HepG2 (cell line): ENCODE measurements around the gene CREG2.

ENCODE experiments used
- AFF4 ChIP-seq: sonication (generic); formaldehyde crosslinking; IDR thresholded peaks from 2 replicates; pipeline ENCODE4 v1.4.0; 2020; ENCODE audit warnings: missing genetic modification reagents
- ARNTL ChIP-seq: sonication (generic); formaldehyde crosslinking; IDR thresholded peaks from 2 replicates; pipeline ENCODE4 v1.4.0; 2020; ENCODE audit warnings: mild to moderate bottlenecking, missing genetic modification reagents
- CTCF ChIP-seq: sonication (generic); formaldehyde crosslinking; IDR thresholded peaks from 2 replicates; pipeline ENCODE4 v1.5.0; 2020; ENCODE audit warnings: mild to moderate bottlenecking, missing genetic modification reagents, moderate library complexity
- DMTF1 ChIP-seq: sonication (generic); formaldehyde crosslinking; IDR thresholded peaks from 2 replicates; pipeline ENCODE4 v1.4.0; 2020; ENCODE audit warnings: mild to moderate bottlenecking, missing genetic modification reagents
- EZH2 ChIP-seq: conservative IDR thresholded peaks from 2 replicates; pipeline ENCODE4 v1.6.1; 2012; ENCODE audit warnings: mild to moderate bottlenecking, low read depth, low read length, moderate library complexity
- POLR2A ChIP-seq, 2 experiments: IDR thresholded peaks; 2 replicates each; pipeline ENCODE4 v1.6.1; 2011; ENCODE audit warnings: low read depth in 2 of 2, low read length in 2 of 2, mild to moderate bottlenecking in 1 of 2, moderate library complexity in 1 of 2; ENCODE audit not compliant: insufficient read depth in 1 of 2
- RORA ChIP-seq: sonication (generic); formaldehyde crosslinking; IDR thresholded peaks from 2 replicates; pipeline ENCODE4 v1.5.0; 2020; ENCODE audit warnings: mild to moderate bottlenecking, missing genetic modification reagents, moderate library complexity
- TCF12 ChIP-seq, 2 experiments: fragments of 450-650 bp in 1 of 2; sonication (generic) in 1 of 2; formaldehyde crosslinking in 1 of 2; IDR thresholded peaks; 2 replicates each; pipeline versions ENCODE4 v1.6.1 to v1.8.0; 2017 to 2022; ENCODE audit warnings: antibody characterized with exemption in 1 of 2, mild to moderate bottlenecking in 1 of 2, missing genetic modification reagents in 1 of 2, moderate library complexity in 1 of 2
- ZFAT ChIP-seq: sonication (generic); formaldehyde crosslinking; conservative IDR thresholded peaks from 2 replicates; pipeline ENCODE4 v1.8.1; 2023; ENCODE audit warnings: missing genetic modification reagents, inconsistent platforms
- ZNF34 ChIP-seq: sonication (generic); formaldehyde crosslinking; IDR thresholded peaks from 2 replicates; pipeline ENCODE4 v1.4.0; 2020; ENCODE audit warnings: mild to moderate bottlenecking, missing genetic modification reagents, borderline replicate concordance
- ZNF451 ChIP-seq: sonication (generic); formaldehyde crosslinking; IDR thresholded peaks from 2 replicates; pipeline ENCODE4 v1.5.0; 2020; ENCODE audit warnings: mild to moderate bottlenecking, missing genetic modification reagents
- ZNF740 ChIP-seq: sonication (generic); formaldehyde crosslinking; IDR thresholded peaks from 2 replicates; pipeline ENCODE4 v1.4.0; 2020; ENCODE audit warnings: missing genetic modification reagents
- ZSCAN21 ChIP-seq: sonication (generic); formaldehyde crosslinking; IDR thresholded peaks from 2 replicates; pipeline ENCODE4 v1.8.0; 2022; ENCODE audit warnings: mild to moderate bottlenecking, missing genetic modification reagents, moderate library complexity, borderline replicate concordance

- TF ChIP-seq ZFAT (CRISPR knock-in tag) (no peak), TCF12 (IDR thresholded peaks at IDR 0.05) (no peak), TCF12 (CRISPR knock-in tag; IDR thresholded peaks at IDR 0.05) (no peak), ZNF451 (CRISPR knock-in tag) (no peak), ZNF34 (CRISPR knock-in tag) (no peak), RORA (no peak), ZSCAN21 (CRISPR knock-in tag) (peak; percentile 36; the same call in 1 of the 2 replicates), DMTF1 (CRISPR knock-in tag) (no peak), EZH2 (0 out of 2 replicates have a peak, but pooled peaks have one; percentile 53), ARNTL (CRISPR knock-in tag) (no peak), CTCF (CRISPR knock-in tag) (no peak), AFF4 (CRISPR knock-in tag) (no peak), POLR2A (IDR thresholded peaks at IDR 0.05; ENCODE audit: insufficient read depth in 1 of 2, low read depth in 2 of 2, low read length in 2 of 2) (no peak), ZNF740 (CRISPR knock-in tag) (no peak)
Observed at GRCh38 chr2:101386599-101387150, 628 bp downstream of the CREG2 start.
